ENCODE data around the gene ZCCHC2. TPM values are rescaled to one million over a fixed set of nuclear protein-coding genes. Genes with fewer than 3 reads are reported as not detected.

ZCCHC2 gene
- total and polyA plus RNA-seq, 9 of the 15 experiments (the other 6 are each of a cell fraction or from before 2014, with no cell fraction given) = 1.0 to 9.2 (median 6.0) TPM

DNA sequence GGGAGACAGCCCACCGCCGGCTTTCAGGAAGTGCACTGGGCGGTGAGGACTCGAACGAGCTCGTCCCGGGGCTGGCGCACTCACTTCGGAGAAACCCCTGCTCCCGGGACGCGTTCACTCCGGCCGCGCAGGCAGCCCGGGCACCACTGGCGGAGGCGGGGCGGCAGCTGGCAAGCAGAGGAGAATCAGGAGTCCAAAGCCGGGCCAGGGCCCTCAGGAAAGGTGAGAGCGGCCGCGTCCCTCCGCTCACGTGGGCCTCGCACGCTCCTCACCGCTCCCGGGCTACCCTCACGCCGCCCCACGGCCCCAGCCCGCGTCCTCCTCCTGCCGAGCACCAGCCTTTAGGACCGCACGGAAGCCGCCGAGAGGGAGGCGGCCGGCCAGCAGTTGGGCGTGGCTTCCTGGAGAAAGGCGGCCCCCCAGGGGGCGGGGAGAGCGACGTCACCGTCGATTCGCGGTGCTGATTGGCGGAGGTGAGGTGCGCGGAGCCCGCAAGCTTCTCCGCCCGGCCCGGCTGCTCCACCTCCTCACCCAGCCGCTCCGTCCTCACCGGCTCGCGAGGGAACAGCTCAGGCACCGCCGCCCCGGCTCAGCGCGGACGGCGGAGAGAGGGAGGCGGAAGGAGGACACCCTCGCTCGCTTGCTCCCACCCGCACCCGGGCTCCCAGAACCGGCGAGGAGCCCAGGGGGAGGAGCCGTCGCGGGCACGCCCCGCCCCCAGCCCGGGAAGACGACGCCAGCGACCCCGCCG, at the start of gene ZCCHC2 (continued):
- TF ChIP-seq SMARCE1 (IDR thresholded peaks at IDR 0.05) (no peak), ARID1B (IDR thresholded peaks at IDR 0.05) (no peak), CEBPG (CRISPR knock-in tag; IDR thresholded peaks at IDR 0.05) (no peak), CEBPG (tag; conservative IDR thresholded peaks at IDR 0.05 in 1 of 2, IDR thresholded peaks at IDR 0.05 in 1 of 2) (no peak), THAP12 (CRISPR knock-in tag; IDR thresholded peaks at IDR 0.05) (no peak; the same call in 1 of the 2 replicates), PTTG1 (tag; IDR thresholded peaks at IDR 0.05; ENCODE audit: low read depth) (no peak), ATF2 (CRISPR knock-in tag; IDR thresholded peaks at IDR 0.05) (no peak), CBX8 (IDR thresholded peaks at IDR 0.05; ENCODE audit: borderline replicate concordance, extremely low read depth, low read depth, low read length, poor library complexity, severe bottlenecking) (no peak), HLTF (IDR thresholded peaks at IDR 0.05) (no peak), CHD7 (IDR thresholded peaks at IDR 0.05; ENCODE audit: low read depth, low read length) (no peak), CEBPB (tag; IDR thresholded peaks at IDR 0.05) (no peak), ARNT (IDR thresholded peaks at IDR 0.05) (no peak)

Data from K562 (cell line).